GM10266 (cell line): ENCODE data around the gene CERS6.

ENCODE experiments used
- DNase-seq: peaks from one replicate; pipeline ENCODE4 v3.0.0; 2012; ENCODE audit errors: extremely low spot score
- CTCF ChIP-seq: IDR thresholded peaks from 2 replicates; pipeline ENCODE4 v1.5.1; 2012; ENCODE audit warnings: mild to moderate bottlenecking, low read depth; ENCODE audit not compliant: control insufficient read depth, insufficient read depth; ENCODE audit errors: missing control alignments

CERS6 gene

DNA sequence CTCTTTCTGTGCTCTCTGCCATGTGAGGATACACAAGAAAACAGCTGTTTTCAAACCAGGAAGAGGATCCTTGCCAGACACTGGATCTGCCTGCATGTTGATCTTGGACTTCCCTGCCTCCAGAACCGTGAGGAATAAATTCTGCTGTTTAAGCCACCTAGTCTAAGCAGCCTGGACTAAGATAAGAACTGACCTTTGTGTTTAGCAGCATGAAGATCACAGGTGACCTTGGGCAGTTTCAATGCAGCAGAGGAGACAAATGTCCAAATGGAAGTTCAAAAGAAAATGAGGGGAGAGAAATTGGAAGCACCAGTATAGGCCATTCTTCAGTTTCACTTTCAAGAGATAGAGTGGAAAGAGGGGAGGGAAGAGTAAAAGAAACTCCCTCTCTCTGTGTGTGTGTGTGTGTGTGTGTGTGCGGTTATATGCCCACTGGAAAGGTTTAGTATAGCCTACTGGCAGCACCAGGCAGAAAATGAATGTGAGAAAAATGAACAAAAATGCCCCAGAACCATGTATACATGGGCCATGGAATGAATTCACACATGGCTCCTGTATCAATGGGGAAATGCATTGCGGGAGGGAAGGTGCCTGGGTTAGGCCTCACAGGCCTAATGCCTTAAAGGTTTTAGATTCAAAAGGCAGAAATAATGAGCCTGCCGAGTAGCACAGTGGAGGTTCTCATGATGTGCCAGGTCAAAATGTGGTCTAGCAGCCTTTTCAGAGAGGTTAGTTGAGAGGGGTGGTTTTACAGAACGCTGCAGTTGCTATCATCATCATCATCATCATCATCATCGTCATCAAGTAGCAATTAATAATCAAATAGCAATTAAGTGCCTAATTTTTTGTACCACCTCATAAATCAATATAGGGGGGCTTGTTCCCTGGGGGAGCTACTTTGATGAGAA is 1.1 kb upstream of the CERS6 start:
- TF ChIP-seq CTCF = no peak

DNA sequence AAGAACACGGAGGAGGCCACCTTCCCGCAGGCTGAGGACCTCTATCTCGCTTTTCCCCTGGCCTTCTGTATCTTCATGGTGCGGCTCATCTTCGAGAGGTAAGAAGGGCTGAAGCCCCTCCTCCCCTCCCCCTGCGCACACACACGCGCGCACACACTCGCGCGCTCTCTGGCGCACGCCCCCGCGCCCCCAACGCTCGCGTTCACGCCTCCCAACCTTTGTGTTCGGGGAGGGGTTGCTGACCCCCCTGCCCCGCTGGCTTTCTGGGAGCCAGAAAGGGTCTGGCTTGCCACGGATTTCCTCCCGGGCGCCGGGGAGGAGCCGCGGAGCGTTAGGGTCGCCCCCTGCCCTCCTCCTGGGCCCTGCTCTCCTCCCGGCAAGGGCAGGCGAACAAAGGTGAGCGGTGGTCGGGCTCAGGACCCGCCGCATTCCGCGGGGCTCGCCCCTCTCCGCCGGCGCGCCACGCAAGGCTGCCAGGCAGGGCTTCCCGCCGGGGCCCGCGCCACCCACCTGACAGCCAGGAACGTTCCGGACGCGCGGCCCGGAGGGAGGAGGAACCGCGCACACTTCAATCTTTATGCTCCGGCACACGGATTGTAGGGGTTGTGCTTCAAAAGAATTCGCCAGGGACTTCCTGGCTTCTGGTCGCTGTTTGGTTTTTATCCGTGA is 583 bp downstream of the CERS6 start:
- peak; percentile 48 for DNase-seq
- TF ChIP-seq CTCF = no peak

More for the DNA sequence above, 1.1 kb upstream of the CERS6 start:
- no peak for DNase-seq

DNA sequence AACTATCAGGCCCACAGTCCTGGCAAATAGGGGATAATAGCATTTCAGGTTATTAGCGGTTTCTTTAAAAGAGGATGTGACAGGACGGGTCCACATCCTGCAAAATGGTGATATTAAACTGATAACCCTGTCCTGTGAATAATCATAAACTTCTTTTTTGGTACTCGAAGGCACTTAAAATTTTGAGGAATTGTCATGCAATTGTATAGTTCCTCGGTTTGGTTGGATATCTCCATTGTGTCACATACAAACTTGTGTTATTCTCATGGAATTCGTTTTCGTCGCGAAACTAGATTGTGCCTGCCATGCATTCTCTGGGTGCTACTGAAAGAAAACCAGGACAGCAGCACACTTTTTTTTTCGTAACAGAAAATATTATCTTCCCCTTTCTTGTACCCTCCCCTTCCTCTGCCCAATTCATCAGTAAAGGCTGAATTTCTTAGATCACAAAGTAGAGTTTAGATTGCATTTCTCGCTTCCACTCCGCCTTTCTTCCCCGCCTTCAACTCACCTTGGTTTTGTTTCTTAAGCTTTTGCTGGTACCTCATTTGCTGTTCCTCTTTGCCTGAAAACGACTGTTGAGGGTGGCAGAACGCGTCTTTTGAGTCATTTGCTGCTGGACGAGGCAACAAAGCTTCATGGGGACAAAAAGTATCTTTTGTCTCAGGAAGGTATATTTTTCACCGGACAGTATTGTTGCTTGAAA is 1.3 kb downstream of the CERS6 start:
- no peak for TF ChIP-seq CTCF
- peak; percentile 36 for DNase-seq

GRCh38 chr2:168458139-168458538 is 2.1 kb downstream of the CERS6 start:
- DNase-seq = no peak
- no peak for TF ChIP-seq CTCF

- no peak for TF ChIP-seq CTCF
- no peak for DNase-seq
Measured at GRCh38 chr2:168459256-168459655, 3.2 kb downstream of the CERS6 start.

GRCh38 chr2:168460571-168460970 is 4.5 kb downstream of the CERS6 start:
- no peak for DNase-seq
- no peak for TF ChIP-seq CTCF
